ENCODE results near the gene PRR20B.
"Not testable (repeated sequence)": the region's sequence is repeated elsewhere in the genome, so short reads cannot be mapped to it uniquely, and the experiment has no call there.

PRR20B gene

DNA sequence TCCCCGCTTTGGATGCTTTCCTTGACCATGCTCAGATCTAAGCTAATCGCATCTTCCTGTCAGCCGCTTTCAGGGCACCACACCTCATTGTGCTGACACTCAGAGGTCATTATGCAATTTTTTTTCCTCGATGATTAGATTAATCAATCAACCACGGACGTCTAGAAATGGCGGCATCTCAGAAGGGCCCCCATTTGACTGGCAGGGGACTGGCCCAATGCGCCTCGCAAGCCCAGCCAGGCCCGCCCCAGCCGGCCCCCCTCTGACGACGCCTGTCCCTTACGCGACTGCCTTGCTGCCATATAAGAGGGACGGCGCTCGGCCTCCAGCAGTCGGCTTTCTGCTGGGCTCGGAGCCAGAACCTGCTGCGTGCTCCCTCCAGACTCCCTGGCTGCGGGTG lies at the start of gene PRR20B:
Gene PRR20B (plus strand): TSS at position 301 of the 400 bp plus-strand sequence. CDS start 387 bp downstream, outside the sequence.
- DNase-seq (ENCODE audit: low read depth in 2 of 2), result not testable (repeated sequence)

DNA sequence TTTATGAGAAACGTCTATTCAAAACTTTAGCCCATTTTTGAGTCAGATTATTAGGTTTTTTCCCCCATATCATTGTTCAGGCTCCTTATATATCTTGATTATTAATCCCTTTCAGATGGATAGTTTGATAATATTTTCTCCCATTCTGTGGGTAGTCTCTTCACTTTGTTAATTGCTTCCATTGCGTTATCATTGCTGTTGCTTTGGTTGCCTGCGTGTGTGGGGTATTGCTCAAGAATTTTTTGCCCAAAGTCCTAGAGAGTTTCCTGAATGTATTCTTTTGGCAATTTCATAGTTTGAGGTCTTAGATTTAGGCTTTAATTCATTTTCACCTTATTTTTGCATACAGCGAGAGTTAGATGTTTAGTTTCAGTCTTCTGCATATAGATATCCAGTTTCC lies 32.3 kb upstream of the PRR20B start:
- DNase-seq (ENCODE audit: low read depth in 2 of 2), result no peak

DNA sequence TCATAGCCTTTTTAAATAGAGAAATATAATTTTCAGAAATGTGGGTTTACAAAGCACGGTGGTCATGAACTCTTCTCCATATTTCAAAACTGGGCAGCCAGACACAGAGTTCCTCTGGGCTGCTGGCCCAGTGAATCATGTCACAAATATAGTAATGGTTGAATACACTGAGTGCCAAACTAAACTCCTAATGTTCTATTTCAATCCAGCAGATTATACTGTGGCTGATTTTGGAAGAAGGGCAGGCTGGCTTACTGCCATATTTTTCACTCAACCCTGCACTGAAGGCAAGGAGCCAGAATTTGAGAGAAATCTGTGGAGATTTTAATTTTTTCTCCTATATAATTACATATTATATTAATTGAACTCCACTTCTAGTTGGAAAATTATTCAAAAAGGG lies 23.6 kb upstream of the PRR20B start:
- DNase-seq (ENCODE audit: low read depth in 2 of 2), result no peak

DNA sequence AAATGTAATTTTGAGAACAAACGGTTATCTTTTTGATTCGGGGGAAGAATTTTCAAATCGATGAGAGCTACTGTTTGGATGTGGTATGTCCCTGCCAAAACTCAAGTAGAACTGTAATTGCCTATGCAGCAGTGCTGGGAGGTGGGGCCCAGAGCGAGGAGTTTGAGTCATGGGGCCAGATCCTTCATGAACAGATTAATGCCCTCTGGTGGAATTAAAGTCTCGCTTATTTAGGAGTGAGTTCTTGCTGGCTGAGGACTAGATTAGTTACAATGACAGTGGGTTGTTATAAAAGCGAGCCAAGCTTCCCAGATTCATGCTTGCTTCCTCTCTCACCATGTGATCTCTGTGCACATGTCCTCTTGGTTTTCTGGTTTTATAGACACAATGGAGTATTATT lies 18.4 kb upstream of the PRR20B start:
- DNase-seq (ENCODE audit: low read depth in 2 of 2), result no peak

DNA sequence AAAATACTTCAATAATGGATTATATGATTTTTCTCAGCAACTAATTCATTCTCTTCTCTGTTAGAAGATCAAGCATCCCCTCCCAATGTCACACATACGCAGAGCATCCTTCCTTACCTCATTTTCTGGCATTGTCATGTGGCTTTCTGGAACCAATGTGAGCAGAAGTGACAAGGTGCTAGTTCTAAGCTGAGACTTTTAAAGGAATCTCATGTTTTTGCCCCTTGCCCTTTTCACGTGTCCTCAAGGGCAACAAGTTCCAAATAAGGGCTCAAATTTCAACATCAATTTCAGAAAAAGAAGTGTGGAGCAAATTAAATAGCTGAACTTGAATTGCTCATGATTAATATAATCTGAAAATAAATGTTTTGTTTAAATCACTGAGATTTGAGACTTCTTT lies 11.2 kb upstream of the PRR20B start:
- DNase-seq (ENCODE audit: low read depth in 2 of 2), result no peak

DNA sequence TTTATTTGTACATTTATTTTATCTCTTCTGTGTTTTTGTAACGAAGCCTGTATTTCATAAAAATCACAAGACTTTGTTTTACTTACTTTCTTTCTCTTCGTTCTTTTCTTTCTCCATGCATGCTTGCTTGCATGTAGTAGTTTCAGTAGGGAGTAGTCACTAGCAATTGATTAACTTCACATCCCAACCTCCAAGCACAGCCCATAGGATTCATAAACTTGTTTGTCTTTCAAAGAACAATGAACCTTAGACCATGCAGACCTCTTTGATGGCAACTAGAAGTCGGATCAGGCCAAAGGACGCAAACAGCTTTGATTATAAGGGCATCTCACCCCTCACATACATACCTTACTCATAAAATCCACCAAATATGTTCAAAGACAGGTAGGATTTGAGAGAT lies 9.7 kb upstream of the PRR20B start:
- DNase-seq (ENCODE audit: low read depth in 2 of 2), result no peak

DNA sequence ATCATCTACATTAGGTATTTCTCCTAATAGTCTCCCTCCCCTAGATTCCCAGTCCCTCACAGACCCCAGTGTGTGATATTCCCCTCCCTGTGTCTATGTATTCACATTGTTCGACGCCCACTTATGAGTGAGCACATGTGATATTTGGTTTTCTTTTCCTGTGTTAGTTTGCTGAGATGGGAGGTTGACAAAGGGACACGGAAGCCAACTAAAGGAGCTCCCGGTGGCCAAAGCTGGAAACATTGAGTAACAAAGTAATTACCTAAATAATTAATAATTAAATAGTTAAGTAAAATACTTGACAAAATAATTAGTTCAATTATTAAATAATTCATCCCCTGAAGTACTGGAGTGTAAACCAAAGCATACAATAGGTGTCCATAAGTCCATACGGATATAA lies 8.3 kb upstream of the PRR20B start:
- no peak for DNase-seq (ENCODE audit: low read depth in 2 of 2)

DNA sequence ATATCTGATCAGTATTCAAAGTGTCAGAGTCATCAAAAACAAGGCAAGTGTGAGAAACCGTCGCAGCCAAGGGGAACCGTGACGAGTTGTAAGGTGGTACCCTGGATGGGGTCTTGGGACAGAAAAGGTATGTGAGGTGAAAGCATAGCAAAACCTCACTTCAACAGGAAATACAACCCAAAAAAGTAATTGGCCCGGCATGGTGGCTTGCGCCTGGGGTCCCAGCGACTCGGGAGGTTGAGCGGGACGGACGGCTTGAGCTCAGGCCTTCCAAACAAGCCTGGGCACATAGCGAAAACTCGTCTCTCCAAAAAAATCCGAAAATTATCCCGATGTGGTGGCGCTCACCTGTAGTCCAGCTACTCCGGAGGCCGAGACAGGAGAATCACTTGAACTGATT lies 7.5 kb upstream of the PRR20B start:
- DNase-seq (ENCODE audit: low read depth in 2 of 2), result not testable (repeated sequence)

DNA sequence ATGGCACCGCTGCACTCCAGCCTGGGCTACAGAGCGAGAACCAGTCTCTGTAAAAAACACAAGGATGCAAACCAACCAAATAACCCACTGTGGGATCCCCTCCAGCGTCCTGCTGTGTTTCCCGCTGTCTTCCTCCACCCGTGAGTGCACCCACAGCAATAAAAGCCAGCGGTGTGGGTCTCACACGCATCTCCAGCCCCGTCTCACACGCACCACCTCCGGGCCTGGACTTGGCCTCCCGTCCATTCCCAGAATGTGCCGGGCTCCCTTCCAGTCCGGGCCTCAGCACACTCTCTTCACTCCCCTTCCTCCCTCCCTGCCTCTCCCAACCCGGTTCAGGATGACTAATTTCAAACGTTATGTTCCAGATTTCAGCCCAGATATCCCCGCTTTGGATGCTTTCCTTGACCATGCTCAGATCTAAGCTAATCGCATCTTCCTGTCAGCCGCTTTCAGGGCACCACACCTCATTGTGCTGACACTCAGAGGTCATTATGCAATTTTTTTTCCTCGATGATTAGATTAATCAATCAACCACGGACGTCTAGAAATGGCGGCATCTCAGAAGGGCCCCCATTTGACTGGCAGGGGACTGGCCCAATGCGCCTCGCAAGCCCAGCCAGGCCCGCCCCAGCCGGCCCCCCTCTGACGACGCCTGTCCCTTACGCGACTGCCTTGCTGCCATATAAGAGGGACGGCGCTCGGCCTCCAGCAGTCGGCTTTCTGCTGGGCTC lies 6.9 kb upstream of the PRR20B start, which contains the start of gene PRR20A:
Gene PRR20A (plus strand): TSS at position 684 of the 734 bp plus-strand sequence. CDS start 387 bp downstream, outside the sequence.
- DNase-seq (ENCODE audit: low read depth in 2 of 2), result not testable (repeated sequence)

DNA sequence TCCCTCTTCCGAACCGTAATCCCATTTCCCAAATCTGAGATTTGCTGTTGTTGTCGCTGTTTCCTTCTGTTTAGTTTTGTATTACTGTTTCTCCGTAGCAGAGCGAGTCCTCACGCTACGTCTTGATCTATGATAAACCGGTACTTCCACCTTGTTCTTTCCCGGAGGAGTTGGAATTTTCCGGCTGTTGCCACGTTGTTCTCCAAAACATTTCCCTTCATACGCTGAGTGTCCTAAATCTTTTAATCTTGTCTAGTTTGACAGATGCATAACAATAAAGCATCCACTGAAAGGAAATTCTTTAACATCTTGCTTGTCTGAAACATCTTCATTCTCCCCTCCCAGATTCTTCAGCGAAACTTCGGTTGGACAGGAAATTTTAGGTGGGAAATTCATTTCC lies 818 bp downstream of the PRR20B start:
- DNase-seq (ENCODE audit: low read depth in 2 of 2), result not testable (repeated sequence)

DNA sequence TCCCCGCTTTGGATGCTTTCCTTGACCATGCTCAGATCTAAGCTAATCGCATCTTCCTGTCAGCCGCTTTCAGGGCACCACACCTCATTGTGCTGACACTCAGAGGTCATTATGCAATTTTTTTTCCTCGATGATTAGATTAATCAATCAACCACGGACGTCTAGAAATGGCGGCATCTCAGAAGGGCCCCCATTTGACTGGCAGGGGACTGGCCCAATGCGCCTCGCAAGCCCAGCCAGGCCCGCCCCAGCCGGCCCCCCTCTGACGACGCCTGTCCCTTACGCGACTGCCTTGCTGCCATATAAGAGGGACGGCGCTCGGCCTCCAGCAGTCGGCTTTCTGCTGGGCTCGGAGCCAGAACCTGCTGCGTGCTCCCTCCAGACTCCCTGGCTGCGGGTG lies 6.5 kb downstream of the PRR20B start, which contains the start of gene PRR20C:
Gene PRR20C (plus strand): TSS at position 301 of the 400 bp plus-strand sequence. CDS start 387 bp downstream, outside the sequence.
- not testable (repeated sequence) for DNase-seq (ENCODE audit: low read depth in 2 of 2)

DNA sequence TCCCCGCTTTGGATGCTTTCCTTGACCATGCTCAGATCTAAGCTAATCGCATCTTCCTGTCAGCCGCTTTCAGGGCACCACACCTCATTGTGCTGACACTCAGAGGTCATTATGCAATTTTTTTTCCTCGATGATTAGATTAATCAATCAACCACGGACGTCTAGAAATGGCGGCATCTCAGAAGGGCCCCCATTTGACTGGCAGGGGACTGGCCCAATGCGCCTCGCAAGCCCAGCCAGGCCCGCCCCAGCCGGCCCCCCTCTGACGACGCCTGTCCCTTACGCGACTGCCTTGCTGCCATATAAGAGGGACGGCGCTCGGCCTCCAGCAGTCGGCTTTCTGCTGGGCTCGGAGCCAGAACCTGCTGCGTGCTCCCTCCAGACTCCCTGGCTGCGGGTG lies 13.0 kb downstream of the PRR20B start, which contains the start of gene PRR20D:
Gene PRR20D (plus strand): TSS at position 301 of the 400 bp plus-strand sequence. CDS start 387 bp downstream, outside the sequence.
- DNase-seq (ENCODE audit: low read depth in 2 of 2), result not testable (repeated sequence)

DNA sequence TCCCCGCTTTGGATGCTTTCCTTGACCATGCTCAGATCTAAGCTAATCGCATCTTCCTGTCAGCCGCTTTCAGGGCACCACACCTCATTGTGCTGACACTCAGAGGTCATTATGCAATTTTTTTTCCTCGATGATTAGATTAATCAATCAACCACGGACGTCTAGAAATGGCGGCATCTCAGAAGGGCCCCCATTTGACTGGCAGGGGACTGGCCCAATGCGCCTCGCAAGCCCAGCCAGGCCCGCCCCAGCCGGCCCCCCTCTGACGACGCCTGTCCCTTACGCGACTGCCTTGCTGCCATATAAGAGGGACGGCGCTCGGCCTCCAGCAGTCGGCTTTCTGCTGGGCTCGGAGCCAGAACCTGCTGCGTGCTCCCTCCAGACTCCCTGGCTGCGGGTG lies 19.6 kb downstream of the PRR20B start, which contains the start of gene PRR20E:
Gene PRR20E (plus strand): TSS at position 301 of the 400 bp plus-strand sequence. CDS start 387 bp downstream, outside the sequence.
- not testable (repeated sequence) for DNase-seq (ENCODE audit: low read depth in 2 of 2)

DNA sequence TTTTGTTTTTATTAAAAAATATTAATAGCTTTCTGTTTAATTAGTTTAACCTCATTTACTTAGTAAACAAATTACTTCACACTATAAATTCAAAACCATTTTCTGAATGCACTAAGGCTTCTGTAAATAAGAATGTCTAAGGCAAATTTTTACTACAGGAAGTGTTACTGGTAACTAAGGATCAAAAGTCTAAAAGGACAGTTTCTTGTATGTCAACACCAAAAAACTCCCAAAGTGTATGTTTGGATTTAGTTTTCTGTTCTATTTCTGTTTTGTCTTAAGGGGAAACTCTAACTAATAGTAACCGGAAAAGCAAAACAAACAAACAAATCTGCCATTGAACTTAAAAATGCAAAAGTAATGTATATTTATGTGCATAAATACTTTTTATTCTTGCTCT lies 44.4 kb downstream of the PRR20B start:
- no peak for DNase-seq (ENCODE audit: low read depth in 2 of 2)
